GM11168 (cell line): Measurements from ENCODE around the gene ARHGAP40.
"Not testable (repeated sequence)": the region's sequence is repeated elsewhere in the genome, so short reads cannot be mapped to it uniquely, and the experiment has no call there.

Experiments
- in situ Hi-C: fragments of 300-500 bp; cut with MboI; formaldehyde crosslinking; loops from one replicate; pipeline ENCODE4 v1.12.0; 2022; ENCODE audit warnings: low sequenced_read_pairs; ENCODE audit not compliant: unreplicated experiment

ARHGAP40 gene

GRCh38 chr20:38586181-38586525 is 15.5 kb upstream of the ARHGAP40 start:
- in situ Hi-C loops, result no loop called here

DNA sequence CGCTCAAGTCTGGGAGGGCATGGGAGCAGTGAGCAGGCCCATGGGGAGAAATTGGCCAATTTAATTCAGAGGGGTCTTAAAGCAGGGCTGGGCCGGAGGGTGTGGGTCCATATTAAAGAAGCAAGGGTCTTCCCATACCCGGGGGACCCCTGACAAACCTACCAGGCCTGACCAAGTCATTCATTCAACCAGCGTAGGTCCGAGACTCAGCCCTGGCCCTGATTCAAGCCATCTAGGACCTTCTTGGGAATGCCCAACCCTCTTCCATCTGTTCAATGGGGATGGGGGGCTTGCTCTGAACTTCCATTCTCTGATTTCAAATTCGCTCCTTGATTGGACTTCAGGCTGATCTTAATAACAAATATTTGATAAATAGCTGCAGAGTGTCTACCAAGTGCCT is 13.3 kb upstream of the ARHGAP40 start:
- in situ Hi-C loops, result no loop called here

DNA sequence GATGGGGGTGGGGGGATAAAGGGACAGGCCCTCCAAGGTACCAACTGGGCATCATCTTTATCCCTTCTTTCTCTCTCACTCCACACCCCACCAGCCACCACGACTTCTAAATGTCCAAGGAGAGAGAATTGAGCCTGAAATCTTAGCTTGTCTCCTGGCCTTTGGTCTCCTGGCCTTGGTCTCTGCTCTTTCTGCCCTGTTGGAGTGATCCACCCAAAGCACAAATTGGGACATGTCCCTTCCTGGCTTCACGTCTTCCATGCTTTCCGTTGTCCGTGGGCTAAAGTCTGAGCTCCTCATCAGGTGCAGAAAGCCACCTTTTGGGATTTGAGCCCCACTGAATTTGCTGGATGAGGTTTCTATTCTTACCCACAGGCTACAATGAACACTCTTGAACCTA is 12.3 kb upstream of the ARHGAP40 start:
- in situ Hi-C loops, result no loop called here

DNA sequence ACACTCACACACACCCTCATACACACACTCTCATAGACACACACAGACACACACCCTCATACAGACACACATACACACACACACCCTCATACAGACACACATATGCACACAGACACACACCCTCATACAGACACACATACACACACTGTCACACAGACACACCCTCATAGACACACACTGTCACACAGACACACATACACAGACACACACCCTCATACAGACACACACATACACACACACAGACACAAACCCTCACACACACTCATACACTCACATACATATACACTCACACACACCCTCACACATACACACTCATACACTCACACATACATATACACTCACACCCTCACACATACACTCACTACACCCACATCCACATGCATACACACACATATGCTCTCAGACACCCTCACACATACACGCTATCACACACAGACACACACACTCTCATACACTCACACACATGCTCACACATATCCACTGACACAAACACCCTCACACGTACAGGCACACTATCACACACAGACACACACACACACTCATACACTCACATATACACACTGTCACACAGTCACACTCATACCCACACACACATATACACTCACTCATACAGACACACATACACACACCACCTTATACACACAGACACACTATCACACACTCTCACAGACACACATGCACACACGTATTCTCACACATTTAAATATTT is 11.5 kb upstream of the ARHGAP40 start:
- in situ Hi-C loops, result no loop called here

DNA sequence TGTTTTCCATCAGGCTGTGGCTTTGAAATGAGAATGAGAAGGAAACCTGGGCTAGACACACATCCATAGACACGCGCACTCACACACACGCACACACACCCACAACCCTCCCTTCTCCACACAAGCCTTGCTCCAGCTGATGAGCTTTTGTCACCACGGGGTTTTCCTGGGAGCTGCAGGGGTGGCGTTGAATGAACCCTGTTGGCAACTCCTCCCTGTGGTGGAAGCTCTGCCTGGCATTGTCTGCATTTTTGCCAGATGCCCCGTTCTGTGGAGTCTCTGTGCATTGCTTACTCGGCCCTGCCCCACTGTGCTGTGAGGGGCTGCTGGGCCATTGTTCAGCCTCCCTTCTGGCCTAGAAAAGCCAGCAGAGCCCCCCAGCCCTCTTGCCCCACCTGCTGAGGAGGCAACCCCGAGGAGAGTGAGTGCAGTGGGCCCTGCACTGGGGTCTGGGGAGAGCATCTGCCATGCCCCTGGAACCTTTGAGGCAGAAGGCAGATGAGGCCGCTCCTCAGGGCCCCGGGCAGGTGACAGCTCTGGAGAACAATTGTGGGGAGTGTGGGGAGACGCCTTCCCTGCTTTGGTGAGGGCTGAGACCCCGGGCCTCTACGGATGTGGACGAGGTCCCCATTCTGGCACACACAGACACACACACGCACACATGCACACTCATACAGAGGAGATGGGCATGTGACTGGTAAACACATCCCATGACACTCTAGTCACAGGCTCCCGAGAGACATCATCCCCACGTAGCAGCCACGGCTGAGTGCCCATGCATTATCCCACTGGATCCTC is 10.7 kb upstream of the ARHGAP40 start:
- in situ Hi-C loops, result no loop called here

DNA sequence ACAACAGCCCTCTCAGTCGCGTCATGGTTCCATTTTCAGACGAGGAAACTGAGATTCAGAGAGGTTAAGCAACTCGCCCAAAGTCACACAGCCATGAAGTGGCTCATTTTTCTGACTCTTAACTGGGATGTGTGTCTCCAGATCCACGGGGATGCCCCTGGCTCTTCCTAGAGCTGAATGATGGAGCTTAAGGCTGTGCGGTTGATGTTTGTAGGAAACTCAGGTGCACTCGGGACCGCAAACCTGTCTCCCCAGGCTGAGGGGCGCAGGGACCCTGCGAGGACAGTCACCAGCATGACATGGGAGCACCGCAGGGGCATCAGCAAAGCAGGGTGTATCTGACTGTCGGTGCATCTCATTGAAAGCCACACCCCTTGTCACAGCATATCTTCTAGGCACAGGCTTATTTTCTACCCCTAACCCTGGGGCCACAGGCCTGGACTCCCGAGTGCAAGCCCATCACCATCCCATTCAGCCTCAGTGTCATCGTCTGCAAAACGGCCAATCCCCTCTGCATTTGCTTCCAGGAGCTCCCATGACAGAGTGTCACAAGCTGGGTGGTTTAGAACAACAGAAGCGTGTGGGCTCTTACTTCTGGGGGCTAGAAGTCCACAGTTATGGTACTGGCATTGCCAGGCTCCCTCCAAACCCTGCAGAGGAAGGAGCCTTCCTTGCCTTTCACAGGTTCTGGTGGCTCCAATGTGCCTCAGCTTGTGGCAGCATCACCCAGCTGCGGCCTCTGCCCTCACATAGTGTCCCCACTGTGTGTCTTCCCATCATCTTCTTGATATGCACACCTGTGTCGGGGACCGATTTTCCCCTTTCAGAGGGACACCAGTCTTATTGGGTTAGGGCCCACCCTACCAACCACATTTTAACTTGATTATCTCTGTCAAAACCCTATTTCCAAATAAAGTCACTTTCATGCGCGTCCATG is 9.9 kb upstream of the ARHGAP40 start:
- in situ Hi-C loops, result no loop called here

- in situ Hi-C loops, result not testable (repeated sequence)
Observed at GRCh38 chr20:38592411-38592790, 9.2 kb upstream of the ARHGAP40 start.

GRCh38 chr20:38594281-38594680 is 7.3 kb upstream of the ARHGAP40 start:
- in situ Hi-C loops, result not testable (repeated sequence)

DNA sequence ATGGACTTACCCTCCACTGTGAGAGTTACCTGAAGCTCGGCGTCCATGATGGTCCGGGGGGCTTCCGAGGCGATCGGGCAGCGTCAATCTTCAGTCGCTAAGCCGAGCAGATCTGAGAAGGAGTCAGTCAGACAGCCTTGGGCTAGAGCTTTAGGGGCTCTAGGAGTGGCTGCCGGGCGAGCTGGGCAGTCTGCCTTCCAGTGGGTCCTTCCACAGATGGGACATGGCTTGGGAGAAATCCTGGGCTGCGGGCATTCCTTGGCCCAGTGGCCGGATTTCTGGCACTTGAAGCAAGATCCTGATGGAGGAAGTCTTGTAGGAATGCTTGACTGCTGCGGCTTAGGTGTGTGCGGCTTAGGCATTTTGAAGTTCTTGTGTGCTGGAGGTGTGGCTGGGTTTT is 5.7 kb upstream of the ARHGAP40 start:
- in situ Hi-C loops, result not testable (repeated sequence)

DNA sequence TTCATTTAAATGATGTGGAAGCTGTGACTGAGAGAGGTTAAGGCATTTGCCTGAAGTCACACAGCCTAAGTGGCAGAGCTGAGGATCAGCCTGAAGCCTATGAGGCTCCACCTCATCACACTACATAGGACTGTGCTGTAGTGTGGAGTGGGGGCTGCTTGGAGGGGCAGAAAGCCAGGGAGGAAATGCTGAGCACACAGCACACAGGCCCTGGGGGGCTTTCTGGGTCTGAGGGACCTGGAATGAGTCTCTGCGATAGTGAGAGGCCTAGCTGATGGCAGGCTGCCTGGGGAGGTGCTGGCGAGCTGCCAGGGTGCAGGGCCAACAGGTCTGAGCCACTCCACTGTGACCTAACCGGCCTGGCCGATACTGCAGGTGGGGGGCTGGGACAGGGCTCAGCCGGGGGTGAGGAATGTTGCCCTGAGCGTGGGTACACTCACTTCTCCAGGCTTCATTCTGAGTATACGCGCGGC is 2.2 kb upstream of the ARHGAP40 start:
- in situ Hi-C loops, result no loop called here

DNA sequence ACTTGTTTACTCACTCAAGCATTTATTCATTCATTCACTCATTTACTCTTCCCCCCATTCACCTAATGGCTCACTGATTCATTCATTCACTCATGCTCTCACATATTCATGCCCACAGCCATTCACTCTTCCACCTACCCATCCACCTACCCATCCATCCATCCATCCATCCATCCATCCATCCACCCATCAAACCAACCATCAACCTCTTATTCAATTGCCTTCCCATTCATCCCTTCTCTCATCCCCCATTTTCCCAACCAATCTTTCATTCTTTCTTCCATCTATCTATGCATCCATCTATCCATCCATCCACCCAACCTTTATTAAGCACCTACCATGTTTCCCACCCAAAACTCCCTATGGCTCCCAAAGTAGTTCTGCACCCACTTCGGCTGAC is 1.6 kb upstream of the ARHGAP40 start:
- in situ Hi-C loops, result no loop called here

GRCh38 chr20:38602185-38602581 is 574 bp downstream of the ARHGAP40 start:
- in situ Hi-C loops, result no loop called here

- in situ Hi-C loops, result no loop called here
Observed at GRCh38 chr20:38603286-38603685, 1.7 kb downstream of the ARHGAP40 start.

GRCh38 chr20:38604873-38605303 is 3.3 kb downstream of the ARHGAP40 start:
- in situ Hi-C loops, result no loop called here

- in situ Hi-C loops, result no loop called here
Observed at GRCh38 chr20:38607351-38607750, 5.7 kb downstream of the ARHGAP40 start.

GRCh38 chr20:38608188-38608587 is 6.6 kb downstream of the ARHGAP40 start:
- in situ Hi-C loops, result no loop called here

DNA sequence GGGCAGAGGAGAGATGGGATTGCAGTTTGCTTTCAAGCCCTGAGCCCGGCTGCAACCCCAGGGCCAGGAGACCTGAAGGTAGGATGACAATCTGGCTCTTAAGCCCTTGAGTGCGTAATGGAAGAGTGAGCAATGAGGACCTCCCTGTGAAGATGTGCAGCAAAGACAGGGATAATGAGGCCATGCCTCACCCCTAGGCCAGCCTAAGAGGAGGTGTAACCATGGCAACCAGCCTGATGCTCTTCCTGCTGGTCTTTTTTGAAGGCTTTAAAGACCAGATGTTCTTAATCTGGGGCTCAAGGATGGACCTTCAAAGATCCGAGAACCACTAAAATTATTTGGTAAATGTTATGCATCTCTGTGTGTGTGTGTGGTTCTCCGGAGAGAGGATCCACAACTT is 8.2 kb downstream of the ARHGAP40 start:
- in situ Hi-C loops, result no loop called here

DNA sequence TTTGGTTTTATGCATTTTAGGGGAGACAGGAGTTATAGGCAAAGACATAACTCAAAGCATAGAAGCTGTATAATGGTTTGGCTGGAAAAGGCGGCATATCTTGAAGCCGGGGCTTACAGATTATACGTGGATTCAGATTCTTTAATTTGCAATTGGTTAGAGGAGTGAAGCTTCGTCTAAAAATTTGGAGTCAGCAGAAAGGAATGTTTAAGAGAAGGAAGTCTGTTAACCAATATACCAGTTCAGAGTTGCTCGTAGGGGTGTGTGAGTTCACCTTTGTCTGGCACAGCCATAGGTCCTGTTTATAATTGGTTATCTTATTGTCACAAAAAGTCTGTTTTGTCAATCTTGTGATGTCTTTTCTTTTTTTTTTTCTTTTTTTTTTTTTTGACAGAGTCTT is 8.9 kb downstream of the ARHGAP40 start:
- in situ Hi-C loops, result no loop called here

DNA sequence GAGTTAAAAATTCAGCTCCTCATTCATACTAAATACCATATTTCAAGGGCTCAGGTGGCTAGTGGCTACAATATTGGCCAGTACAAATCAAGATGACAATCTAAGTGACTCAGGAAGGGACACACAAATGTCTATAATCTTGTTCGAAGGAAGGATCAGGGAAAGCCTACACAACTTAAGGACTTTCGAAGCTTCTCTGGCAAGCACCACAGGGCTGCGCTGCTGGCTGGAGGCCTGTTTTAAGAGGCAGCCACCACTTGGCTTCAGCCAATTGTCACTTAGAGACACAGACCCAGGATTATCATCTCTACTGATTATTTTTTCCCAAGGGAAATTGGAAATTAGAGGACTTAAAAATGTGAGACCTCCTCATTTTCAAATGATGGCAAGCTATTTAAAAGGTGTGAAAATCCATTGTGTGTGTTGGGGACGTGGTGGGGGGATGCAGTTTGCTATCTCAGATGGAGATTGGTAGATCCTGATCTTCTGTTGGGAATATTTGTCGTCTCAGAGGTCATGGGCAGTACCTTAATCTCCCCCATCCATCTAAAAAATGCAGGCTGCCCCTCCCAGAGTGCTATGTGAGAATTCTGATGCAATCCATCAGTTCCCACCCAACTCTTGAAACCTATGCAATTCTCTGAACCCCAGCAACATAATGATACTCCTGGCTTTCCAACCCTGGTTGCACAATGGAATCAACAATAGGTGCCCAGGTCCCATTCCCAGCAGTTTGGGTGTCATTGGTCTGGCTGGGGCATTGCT is 11.3 kb downstream of the ARHGAP40 start:
- in situ Hi-C loops, result no loop called here

- in situ Hi-C loops, result no loop called here
Observed at GRCh38 chr20:38615283-38615682, 13.7 kb downstream of the ARHGAP40 start.
